HG03103 (cell line): Measurements from ENCODE around the gene FCN1.
"Not testable (repeated sequence)": the region's sequence is repeated elsewhere in the genome, so short reads cannot be mapped to it uniquely, and the experiment has no call there.

Experiments
- ATAC-seq: cut with Tn5 transposase; IDR thresholded peaks from one replicate; pipeline ENCODE4 v1.9.1; 2021; ENCODE audit warnings: low read depth; ENCODE audit not compliant: unreplicated experiment

The FCN1 gene

DNA sequence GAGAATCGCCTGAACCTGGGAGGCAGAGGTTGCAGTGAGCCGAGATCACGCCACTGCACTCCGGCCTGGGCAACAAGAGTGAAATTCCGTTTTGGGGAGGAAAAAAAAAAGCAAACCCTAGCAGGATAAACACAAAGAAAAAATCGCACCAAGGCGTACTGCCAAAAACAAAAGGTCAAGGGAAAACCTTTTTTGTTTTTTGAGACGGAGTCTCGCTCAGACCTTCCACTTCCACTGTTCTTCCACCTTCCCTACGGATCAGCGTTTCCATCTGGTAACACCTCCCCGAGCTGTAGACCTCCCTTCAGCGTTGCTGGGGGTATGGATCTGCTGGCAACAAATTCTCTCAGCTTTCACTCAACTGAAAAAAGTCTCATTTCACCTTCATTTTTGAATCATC lies 57.2 kb downstream of the FCN1 start:
- no peak for ATAC-seq

DNA sequence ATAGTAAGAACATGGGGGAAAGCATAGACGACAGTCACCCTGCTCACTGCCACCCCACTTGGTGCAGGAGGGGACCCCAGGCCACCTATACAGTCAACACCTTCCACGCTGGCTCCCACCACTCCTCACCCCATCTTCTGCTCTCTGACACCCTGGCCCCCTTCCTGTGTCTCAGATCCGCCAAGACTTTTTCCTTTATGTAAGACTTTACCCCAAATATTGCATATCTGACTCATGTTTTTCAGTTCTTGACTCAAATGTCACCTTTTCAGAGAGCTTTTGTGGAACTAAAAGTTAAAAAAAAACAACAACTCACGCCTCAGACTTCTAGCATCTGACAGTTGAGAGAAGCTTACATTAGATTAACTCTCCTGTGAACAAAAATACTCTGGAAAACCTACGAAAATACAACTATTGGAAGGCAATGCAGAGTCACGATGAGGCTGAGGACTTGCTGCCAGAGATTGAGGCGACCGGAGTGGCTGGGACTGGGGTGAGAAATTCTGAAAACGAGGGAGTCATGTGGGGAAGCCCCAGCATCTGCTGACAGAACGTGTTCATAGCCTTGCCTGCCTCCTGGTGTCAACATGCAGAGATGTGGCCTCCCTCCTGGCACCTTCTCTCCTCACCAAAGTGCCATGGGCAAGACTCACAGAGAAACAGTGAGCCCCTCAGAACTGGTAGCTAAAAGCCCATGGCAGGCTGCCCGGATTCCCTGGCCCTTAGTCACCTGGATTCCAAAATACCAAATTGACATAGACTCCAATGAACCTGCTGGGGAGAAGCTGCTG lies 59.5 kb downstream of the FCN1 start:
- ATAC-seq, result peak; percentile 68

DNA sequence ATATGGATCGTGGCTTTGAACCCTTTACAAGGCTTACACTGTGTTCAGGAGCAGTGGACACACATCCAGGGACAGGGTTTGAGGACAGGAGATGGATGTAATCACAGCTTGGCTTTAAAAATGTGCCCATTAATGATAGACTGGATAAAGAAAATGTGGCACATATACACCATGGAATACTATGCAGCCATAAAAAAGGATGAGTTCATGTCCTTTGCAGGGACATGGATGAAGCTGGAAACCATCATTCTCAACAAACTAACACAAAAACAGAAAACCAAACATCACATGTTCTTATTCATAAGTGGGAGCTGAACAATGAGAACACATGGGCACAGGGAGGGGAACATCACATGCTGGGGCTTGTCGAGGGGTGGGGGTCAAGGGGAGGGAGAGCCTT lies 60.3 kb downstream of the FCN1 start:
- ATAC-seq, result not testable (repeated sequence)

DNA sequence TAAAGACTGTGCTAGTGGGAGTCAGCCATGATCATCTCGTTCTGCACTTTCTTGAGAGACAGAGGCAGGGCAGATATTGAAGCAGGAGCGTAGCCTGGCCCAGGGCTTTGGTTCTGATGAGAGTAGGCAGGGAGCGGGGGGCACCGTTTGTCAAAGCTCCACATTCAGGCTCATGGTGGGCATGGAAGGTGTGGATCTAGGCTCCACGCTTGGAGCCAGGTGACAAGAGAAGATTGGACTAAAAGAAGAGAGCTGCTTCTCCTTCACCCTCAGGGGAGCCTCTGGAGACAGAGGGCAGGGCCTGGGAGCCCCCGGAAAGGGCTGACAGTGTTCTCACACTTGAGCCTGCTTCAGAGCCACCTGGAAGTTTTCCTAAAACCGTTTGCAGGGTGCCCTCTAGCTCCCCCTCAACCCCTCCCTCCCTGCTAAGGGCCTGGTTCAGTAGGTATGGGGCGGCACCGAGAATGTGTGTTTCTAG lies 61.8 kb downstream of the FCN1 start:
- no peak for ATAC-seq
